Caco-2 (cell line): ENCODE measurements around the gene PGGHG. TPM values are rescaled to one million over a fixed set of nuclear protein-coding genes. Genes with fewer than 3 reads are reported as not detected.
A peak's percentile ranks its signal among the peaks of the same experiment; 100 is the strongest.
"Not testable (repeated sequence)": the region's sequence is repeated elsewhere in the genome, so short reads cannot be mapped to it uniquely, and the experiment has no call there.

ENCODE experiments used
- BruUV-seq: library from RNA; stranded (reverse); fragments of 400-500 nt; replicated peaks from 2 replicates; lab custom pipeline; 2021; lab: Mats Ljungman, UMichigan
- CTCF ChIA-PET: fragments of 300-600 bp; sonication (Branson Sonifier 250); formaldehyde crosslinking; loops from one replicate; lab custom pipeline; 2022; ENCODE audit warnings: antibody characterized with exemption; lab: Charles Lee
- POLR2A ChIA-PET: fragments of 300-600 bp; sonication (Branson Sonifier 250); formaldehyde crosslinking; loops from one replicate; lab custom pipeline; 2022; ENCODE audit warnings: antibody characterized with exemption; lab: Charles Lee
- DNase-seq, 2 experiments: peaks; one replicate each; pipeline versions ENCODE4 v3.0.0 to v3.0.0-alpha.2; 2020 to 2022
- H3K27me3 ChIP-seq: replicated peaks from 2 replicates; pipeline ENCODE4 v1.6.0; 2011; ENCODE audit warnings: low read length; ENCODE audit not compliant: control insufficient read depth, insufficient read depth
- H3K36me3 ChIP-seq: 2 replicates; pipeline ENCODE4 v1.5.1; 2011; ENCODE audit warnings: low read length; ENCODE audit not compliant: control insufficient read depth, insufficient read depth
- H3K4me1 ChIP-seq: fragments of 250-450 bp; sonication (Bioruptor Pico); 2 replicates; pipeline ENCODE4 v1.5.1; 2020; ENCODE audit warnings: mild to moderate bottlenecking
- H3K4me3 ChIP-seq: 2 replicates; pipeline ENCODE4 v1.5.1; 2011; ENCODE audit warnings: low read depth, mild to moderate bottlenecking, control low read depth, low read length
- H3K9me3 ChIP-seq: fragments of 250-450 bp; sonication (Bioruptor Pico); 2 replicates; pipeline ENCODE4 v1.5.1; 2020; ENCODE audit warnings: mild to moderate bottlenecking, moderate library complexity
- H3K27ac Mint-ChIP-seq: one replicate; pipeline ENCODE4 v1.8.0; 2022; ENCODE audit warnings: mixed read lengths; ENCODE audit not compliant: unreplicated experiment
- H3K27me3 Mint-ChIP-seq: one replicate; pipeline ENCODE4 v1.8.0; 2022; ENCODE audit warnings: mixed read lengths; ENCODE audit not compliant: insufficient read depth, unreplicated experiment
- H3K36me3 Mint-ChIP-seq: one replicate; pipeline ENCODE4 v1.8.0; 2022; ENCODE audit warnings: mild to moderate bottlenecking, mixed read lengths; ENCODE audit not compliant: insufficient read depth, unreplicated experiment
- H3K4me1 Mint-ChIP-seq: one replicate; pipeline ENCODE4 v1.8.0; 2022; ENCODE audit warnings: low read depth, mixed read lengths; ENCODE audit not compliant: unreplicated experiment
- H3K4me3 Mint-ChIP-seq: one replicate; pipeline ENCODE4 v1.8.0; 2022; ENCODE audit warnings: mild to moderate bottlenecking, moderate library complexity, mixed read lengths; ENCODE audit not compliant: unreplicated experiment
- H3K9me3 Mint-ChIP-seq: one replicate; pipeline ENCODE4 v1.8.0; 2022; ENCODE audit warnings: mixed read lengths; ENCODE audit not compliant: unreplicated experiment
- intact Hi-C: fragments of 100-400 bp; cut with micrococcal nuclease; formaldehyde crosslinking; loops from one replicate; pipeline ENCODE4 v1.10.0; 2022; ENCODE audit not compliant: unreplicated experiment
- total RNA-seq: library from RNA; stranded (reverse); gene quantifications from 2 replicates; pipeline ENCODE4 v1.2.3, GENCODE V29; 2022
- TF ChIP-seq, protein P1 (sequence below), 2 experiments: fragments of 200-600 bp in 1 of 2; IDR thresholded peaks; 1 replicate in 1 of 2; 2 replicates in 1 of 2; pipeline versions ENCODE4 v1.5.1 to v1.8.0; 2011 to 2022; ENCODE audit warnings: antibody characterized with exemption in 1 of 2, control low read depth in 1 of 2, inconsistent platforms in 1 of 2, low read depth in 1 of 2, low read length in 1 of 2, mild to moderate bottlenecking in 1 of 2, moderate library complexity in 1 of 2; ENCODE audit not compliant: insufficient read depth in 1 of 2, severe bottlenecking in 1 of 2, unreplicated experiment in 1 of 2

PGGHG gene
- total RNA-seq, 1 experiment from 2014 or later, result 59.6 TPM

DNA sequence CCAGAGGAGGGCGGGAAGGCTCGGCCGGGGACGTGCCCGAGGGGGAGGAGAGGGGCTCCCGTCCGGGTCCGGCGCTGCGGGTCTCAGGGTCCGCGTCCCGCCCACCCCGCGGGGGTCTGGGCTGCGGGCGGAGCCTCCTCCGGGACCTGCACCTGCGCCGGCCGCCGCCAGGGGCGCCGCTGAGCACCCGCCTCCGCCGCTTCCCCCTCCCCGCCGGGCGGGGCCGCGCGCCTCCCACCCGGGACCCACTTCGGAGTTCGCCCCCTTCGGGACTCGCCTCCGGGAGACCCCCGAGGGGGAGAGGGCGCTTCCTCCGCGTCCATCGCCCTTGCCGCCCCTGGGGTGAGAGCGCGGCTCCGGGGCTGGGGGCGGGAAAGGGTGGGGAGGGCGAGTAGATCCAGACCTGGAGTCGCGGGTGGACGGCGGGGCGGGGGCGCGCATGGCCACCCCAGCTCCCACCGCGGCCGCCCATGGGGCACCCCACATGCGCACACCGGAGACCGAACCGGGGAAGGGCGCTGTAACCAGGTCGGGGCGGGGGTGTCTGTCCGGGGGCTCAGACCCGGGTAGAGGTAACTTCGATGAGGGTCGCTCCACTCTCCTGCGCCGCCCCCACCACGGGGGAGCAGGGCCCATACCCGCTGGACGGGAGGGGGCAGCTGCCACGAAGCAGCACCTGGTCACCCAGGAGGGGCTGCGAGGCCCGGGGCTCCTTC, 29.6 kb downstream of the PGGHG start:
- H3K4me3 ChIP-seq, result peak overlapping the region; percentile 49

DNA sequence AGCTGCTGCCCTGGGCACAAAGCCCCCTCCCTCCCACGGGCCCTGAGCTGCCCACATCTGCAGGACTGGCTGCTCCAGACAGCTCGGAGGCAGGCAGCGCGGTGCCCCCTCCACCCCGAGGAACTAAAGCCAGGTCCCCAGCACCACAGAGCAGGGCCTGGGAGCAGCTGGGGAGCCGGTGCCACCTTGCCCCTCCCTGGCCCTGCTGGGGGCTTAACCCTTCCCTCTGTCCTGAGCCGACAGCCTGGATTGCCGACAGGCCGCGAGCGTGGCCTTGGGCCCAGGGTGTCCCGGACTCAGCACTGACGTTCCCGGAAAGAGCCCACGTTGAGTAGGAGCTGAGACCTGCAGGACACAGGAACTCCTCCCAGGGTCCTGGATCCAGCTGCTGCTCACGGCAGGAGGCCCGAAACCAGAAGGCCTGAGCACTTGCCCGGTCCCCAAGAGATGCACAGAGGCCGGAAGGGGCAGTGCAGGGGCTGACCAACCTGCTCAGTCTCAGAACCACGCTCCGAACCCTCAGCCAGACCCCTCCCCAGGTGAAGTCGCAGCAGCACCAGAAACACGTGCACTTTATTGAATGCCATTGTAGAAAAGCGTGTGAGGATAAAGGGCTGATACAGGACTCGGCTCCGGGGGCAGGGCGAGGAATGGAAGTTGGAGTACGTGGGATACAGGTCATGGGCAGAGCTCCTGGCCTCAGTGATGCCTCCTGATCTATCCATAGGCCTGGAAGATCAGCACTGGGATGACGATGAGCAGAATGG, 30.4 kb downstream of the PGGHG start:
- intact Hi-C loops, H3K27me3 Mint-ChIP-seq: not testable (repeated sequence)

More for the DNA sequence above, 29.6 kb downstream of the PGGHG start:
- DNase-seq, H3K9me3 Mint-ChIP-seq, H3K36me3 Mint-ChIP-seq, H3K4me3 Mint-ChIP-seq, H3K4me1 ChIP-seq, H3K27ac Mint-ChIP-seq, H3K27me3 ChIP-seq, intact Hi-C loops, POLR2A ChIA-PET, H3K36me3 ChIP-seq, H3K27me3 Mint-ChIP-seq, H3K9me3 ChIP-seq: not testable (repeated sequence)
- CTCF ChIA-PET, result interaction anchor here (1.2 kb wide), 1 partner anchor 37 kb away, joined by 5 read pairs; no protein-coding TSS in a partner anchor
- TSS peak; percentile 45 for BruUV-seq
- peaks cover 14% of the 10 kb centered on the region for H3K4me1 Mint-ChIP-seq

DNA sequence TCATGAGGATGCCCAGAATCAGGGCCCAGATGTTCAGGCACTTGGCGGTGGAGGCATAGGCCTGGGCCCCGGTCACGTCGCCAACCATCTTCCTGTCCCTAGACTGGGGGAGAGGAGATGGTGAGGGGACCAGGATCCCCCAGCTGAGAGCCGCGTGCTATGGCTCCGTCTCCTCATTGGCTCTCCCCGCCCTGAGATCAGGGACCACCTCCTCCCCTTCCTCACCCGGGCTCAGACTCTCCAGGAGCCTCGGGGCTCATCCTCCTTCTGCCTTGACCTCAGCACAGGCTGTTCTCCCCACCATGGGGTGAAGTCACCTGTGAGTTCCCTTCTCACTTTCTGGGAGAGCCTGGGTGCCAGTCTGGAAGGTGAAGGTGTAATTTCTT, 31.0 kb downstream of the PGGHG start:
- H3K27me3 Mint-ChIP-seq, BruUV-seq, H3K36me3 ChIP-seq, intact Hi-C loops, DNase-seq, H3K4me1 Mint-ChIP-seq, H3K27me3 ChIP-seq, H3K4me1 ChIP-seq, H3K9me3 Mint-ChIP-seq, H3K4me3 ChIP-seq, POLR2A ChIA-PET, H3K9me3 ChIP-seq, H3K36me3 Mint-ChIP-seq, CTCF ChIA-PET: not testable (repeated sequence)
- Mint-ChIP-seq H3K27ac (peak overlapping the region; percentile 45), H3K4me3 (peak overlapping the region; percentile 65)

More for the DNA sequence above, 30.4 kb downstream of the PGGHG start:
- H3K27me3 ChIP-seq, DNase-seq, H3K9me3 Mint-ChIP-seq, H3K36me3 Mint-ChIP-seq, BruUV-seq, H3K9me3 ChIP-seq, H3K4me1 ChIP-seq, POLR2A ChIA-PET, H3K36me3 ChIP-seq, H3K4me1 Mint-ChIP-seq, CTCF ChIA-PET: not testable (repeated sequence)
- H3K4me3 ChIP-seq, result peak overlapping the region; percentile 49
- peak overlapping the region; percentile 65 for H3K4me3 Mint-ChIP-seq
- peak overlapping the region; percentile 45 for H3K27ac Mint-ChIP-seq

DNA sequence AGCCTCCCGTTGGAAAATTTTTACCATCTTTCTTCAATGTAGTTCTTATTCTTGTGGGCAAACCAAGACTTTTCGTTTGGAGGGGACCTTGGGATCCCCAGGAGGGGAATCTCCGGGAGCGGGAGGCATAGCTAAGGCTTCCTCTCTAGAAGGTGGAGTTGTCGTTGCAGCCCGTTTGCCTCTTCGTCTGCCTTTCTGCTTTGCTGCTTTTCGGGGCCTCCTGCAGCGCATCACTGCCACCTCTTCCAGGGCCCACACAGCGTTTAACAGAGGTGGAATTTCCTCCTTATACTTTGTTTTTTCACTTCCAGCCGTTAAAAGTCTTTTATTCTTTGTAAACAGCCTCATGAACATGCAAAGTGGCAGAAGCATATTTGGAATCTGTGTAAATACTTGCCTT, 35.2 kb downstream of the PGGHG start:
- no peak overlapping the region for H3K27ac Mint-ChIP-seq
- H3K4me1 ChIP-seq, result peaks cover 8% of the 10 kb centered on the region; the same call in 1 of the 2 replicates
- H3K4me3 Mint-ChIP-seq, result no peak overlapping the region

DNA sequence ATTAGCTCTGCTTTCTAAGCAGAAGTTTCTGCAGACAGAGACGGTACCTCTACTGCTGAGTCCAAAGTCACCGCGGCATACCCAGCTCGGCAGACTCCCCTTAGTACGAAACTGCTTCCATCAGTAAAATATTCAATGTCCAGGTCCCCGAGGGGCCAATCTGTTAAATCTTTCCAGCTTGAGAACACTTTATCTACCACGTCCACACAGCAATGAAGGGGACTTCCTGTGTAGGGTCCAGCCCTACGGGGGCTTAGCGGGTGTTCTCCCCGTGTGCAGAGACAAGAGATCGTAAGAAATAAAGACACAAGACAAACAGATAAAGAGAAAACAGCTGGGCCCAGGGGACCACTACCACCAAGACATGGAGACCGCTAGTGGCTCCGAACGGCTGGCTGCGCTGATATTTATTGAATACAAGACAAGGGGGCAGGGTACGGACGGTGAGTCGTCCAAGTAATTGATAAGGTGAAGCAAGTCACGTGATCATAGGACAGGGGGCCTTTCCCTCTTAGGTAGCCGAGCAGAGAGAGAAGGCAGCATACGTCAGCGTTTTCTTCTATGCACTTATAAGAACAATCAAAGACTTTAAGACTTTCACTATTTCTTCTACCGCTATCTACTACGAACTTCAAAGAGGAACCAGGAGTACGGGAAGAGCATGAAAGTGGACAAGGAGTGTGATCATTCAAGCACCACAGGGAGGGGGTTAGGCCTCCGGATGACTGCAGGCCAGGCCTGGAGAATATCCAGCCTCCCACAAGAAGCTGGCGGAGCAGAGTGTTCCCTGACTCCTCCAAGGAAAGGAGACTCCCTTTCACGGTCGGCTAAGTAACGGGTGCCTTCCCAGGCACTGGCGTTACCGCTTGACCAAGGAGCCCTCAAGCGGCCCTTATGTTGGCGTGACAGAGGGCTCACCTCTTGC, 35.9 kb downstream of the PGGHG start:
- H3K4me3 Mint-ChIP-seq, POLR2A ChIA-PET, H3K27me3 ChIP-seq, H3K36me3 ChIP-seq, H3K27me3 Mint-ChIP-seq, BruUV-seq, intact Hi-C loops, H3K27ac Mint-ChIP-seq, H3K9me3 ChIP-seq, DNase-seq, CTCF ChIA-PET, H3K9me3 Mint-ChIP-seq, H3K4me3 ChIP-seq: not testable (repeated sequence)
- peaks cover 14% of the 10 kb centered on the region for H3K36me3 Mint-ChIP-seq
- H3K4me1 ChIP-seq, result peaks cover 15% of the 10 kb centered on the region; the same call in 1 of the 2 replicates
- H3K4me1 Mint-ChIP-seq, result peaks cover 16% of the 10 kb centered on the region

More for the DNA sequence above, 35.2 kb downstream of the PGGHG start:
- no peaks in the 10 kb centered on the region for H3K9me3 ChIP-seq
- Mint-ChIP-seq H3K9me3 (no peaks in the 10 kb centered on the region), H3K36me3 (peaks cover 7% of the 10 kb centered on the region), H3K27me3 (no peaks in the 10 kb centered on the region), H3K4me1 (peaks cover 9% of the 10 kb centered on the region)
- no TSS peak for BruUV-seq
- H3K36me3 ChIP-seq, result no peaks in the 10 kb centered on the region
- DNase-seq, result no peak
- ChIA-PET CTCF (no interaction called here), POLR2A (no interaction called here)
- intact Hi-C loops, result no loop called here
- TF ChIP-seq, protein P1, sequence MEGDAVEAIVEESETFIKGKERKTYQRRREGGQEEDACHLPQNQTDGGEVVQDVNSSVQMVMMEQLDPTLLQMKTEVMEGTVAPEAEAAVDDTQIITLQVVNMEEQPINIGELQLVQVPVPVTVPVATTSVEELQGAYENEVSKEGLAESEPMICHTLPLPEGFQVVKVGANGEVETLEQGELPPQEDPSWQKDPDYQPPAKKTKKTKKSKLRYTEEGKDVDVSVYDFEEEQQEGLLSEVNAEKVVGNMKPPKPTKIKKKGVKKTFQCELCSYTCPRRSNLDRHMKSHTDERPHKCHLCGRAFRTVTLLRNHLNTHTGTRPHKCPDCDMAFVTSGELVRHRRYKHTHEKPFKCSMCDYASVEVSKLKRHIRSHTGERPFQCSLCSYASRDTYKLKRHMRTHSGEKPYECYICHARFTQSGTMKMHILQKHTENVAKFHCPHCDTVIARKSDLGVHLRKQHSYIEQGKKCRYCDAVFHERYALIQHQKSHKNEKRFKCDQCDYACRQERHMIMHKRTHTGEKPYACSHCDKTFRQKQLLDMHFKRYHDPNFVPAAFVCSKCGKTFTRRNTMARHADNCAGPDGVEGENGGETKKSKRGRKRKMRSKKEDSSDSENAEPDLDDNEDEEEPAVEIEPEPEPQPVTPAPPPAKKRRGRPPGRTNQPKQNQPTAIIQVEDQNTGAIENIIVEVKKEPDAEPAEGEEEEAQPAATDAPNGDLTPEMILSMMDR (IDR thresholded peaks at IDR 0.05; ENCODE audit: insufficient read depth in 1 of 2, low read depth in 1 of 2, low read length in 1 of 2, severe bottlenecking in 1 of 2, unreplicated experiment in 1 of 2), result no peak
- H3K27me3 ChIP-seq, result no peaks in the 10 kb centered on the region
- no peak overlapping the region for H3K4me3 ChIP-seq
